ENCODE measurements around the gene RRM1. TPM values are rescaled to one million over a fixed set of nuclear protein-coding genes. Genes with fewer than 3 reads are reported as not detected.

The RRM1 gene
- total RNA-seq, 1 experiment from 2014 or later: 138 TPM

DNA sequence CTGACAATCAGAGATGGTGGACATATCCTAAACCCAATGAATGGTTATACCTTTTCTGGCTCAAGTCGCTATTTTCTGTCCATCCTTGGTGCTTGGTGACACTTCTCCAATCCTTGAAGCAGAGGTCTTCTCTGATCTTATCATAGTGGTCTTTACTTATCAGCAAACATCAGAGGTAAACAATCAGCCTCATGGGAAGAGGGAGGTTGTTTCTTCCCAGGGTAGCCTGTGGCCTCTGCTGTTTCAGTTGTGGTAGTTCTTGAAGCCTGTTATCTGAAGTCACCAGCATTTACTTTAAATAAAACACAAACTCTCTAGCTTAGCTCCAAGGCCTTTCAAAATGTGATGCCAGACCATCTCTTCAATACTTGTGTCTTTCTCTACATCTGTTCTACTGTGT is 66.7 kb downstream of the RRM1 start:
- H3K9me3 ChIP-seq (ENCODE audit: control insufficient read depth, low read depth, low read length): no peaks in the 10 kb centered on the region
- no peak overlapping the region for H2BK120ac ChIP-seq (ENCODE audit: low read depth, low read length, poor library complexity, severe bottlenecking)
- no peaks in the 10 kb centered on the region for H3K79me1 ChIP-seq (ENCODE audit: insufficient read depth, low read depth, low read length, poor library complexity, severe bottlenecking)
- H3K23ac ChIP-seq (ENCODE audit: insufficient read length, low read depth, low read length): no peak overlapping the region
- H3K4me1 Mint-ChIP-seq: peaks cover 0 to 5% of the 10 kb centered on the region in 2 experiments; a peak in 2 of 4 replicates
- H2AFZ ChIP-seq (ENCODE audit: low read length): no peak overlapping the region
- no peak overlapping the region for H2AK5ac ChIP-seq (ENCODE audit: insufficient read length, low read length)
- H3K36me3 Mint-ChIP-seq (ENCODE audit: insufficient read depth in 1 of 3, low read depth in 3 of 3): no peaks in the 10 kb centered on the region
- H2BK5ac ChIP-seq (ENCODE audit: insufficient read length, low read length): no peak overlapping the region
- no peaks in the 10 kb centered on the region for H3K4me1 ChIP-seq (ENCODE audit: insufficient read depth, low read length)
- H3K4me3 Mint-ChIP-seq: no peak overlapping the region
- no peak overlapping the region for H4K5ac ChIP-seq (ENCODE audit: insufficient read length, low read depth, low read length)
- no peaks in the 10 kb centered on the region for H3K23me2 ChIP-seq (ENCODE audit: insufficient read length, low read depth, low read length, poor library complexity, severe bottlenecking)
- H3K27me3 Mint-ChIP-seq (ENCODE audit: low read depth): peaks cover 67% of the 10 kb centered on the region
- H3K4me2 ChIP-seq (ENCODE audit: insufficient read depth, insufficient read length, low read length): no peak overlapping the region
- no peak overlapping the region for H3T11ph ChIP-seq (ENCODE audit: low read length)
- H4K20me1 ChIP-seq (ENCODE audit: control insufficient read depth, insufficient read depth, insufficient read length): no peaks in the 10 kb centered on the region
- no peak overlapping the region for H3K27ac ChIP-seq (ENCODE audit: insufficient read length, low read depth, low read length)
- no peak overlapping the region for H2BK20ac ChIP-seq (ENCODE audit: low read depth, low read length, poor library complexity, severe bottlenecking)
- no peaks in the 10 kb centered on the region for H3K79me2 ChIP-seq (ENCODE audit: insufficient read depth, low read length)
- DNase-seq: no peak
- H4K8ac ChIP-seq (replicated peaks; ENCODE audit: insufficient read length, low read depth, low read length): no peak overlapping the region
- no peak overlapping the region for H3K4ac ChIP-seq (ENCODE audit: low read depth, low read length)
- no peak overlapping the region for H3K9ac ChIP-seq (ENCODE audit: extremely low read depth, insufficient read length, low read length)
- H3K56ac ChIP-seq (ENCODE audit: insufficient read length, low read depth, low read length): no peak overlapping the region
- H2BK12ac ChIP-seq (ENCODE audit: insufficient read length, low read depth, low read length): no peak overlapping the region
- no peak overlapping the region for H3K14ac ChIP-seq (ENCODE audit: insufficient read depth, low read length)
- WGBS (ENCODE audit: extremely low coverage, insufficient read length, low lambda C conversion rate): no CpG with 5 or more reads among the region's 1 CpG
- TF ChIP-seq, protein P1, sequence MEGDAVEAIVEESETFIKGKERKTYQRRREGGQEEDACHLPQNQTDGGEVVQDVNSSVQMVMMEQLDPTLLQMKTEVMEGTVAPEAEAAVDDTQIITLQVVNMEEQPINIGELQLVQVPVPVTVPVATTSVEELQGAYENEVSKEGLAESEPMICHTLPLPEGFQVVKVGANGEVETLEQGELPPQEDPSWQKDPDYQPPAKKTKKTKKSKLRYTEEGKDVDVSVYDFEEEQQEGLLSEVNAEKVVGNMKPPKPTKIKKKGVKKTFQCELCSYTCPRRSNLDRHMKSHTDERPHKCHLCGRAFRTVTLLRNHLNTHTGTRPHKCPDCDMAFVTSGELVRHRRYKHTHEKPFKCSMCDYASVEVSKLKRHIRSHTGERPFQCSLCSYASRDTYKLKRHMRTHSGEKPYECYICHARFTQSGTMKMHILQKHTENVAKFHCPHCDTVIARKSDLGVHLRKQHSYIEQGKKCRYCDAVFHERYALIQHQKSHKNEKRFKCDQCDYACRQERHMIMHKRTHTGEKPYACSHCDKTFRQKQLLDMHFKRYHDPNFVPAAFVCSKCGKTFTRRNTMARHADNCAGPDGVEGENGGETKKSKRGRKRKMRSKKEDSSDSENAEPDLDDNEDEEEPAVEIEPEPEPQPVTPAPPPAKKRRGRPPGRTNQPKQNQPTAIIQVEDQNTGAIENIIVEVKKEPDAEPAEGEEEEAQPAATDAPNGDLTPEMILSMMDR (conservative IDR thresholded peaks at IDR 0.05): no peak
- no peaks in the 10 kb centered on the region for H3K27me3 ChIP-seq (ENCODE audit: insufficient read depth, low read length)
- H3K9me3 Mint-ChIP-seq: peaks cover 0 to 4% of the 10 kb centered on the region in 2 experiments; a peak in 2 of 5 replicates
- no peak overlapping the region for H3K27ac Mint-ChIP-seq
- H2BK15ac ChIP-seq (ENCODE audit: low read depth, low read length): no peak overlapping the region
- no peak overlapping the region for H3K18ac ChIP-seq (ENCODE audit: insufficient read length, low read depth, low read length)
- no peak overlapping the region for H4K91ac ChIP-seq (ENCODE audit: insufficient read length, low read depth, low read length)
